ENCODE results near the gene SUPT4H1. TPM values are rescaled to one million over a fixed set of nuclear protein-coding genes. Genes with fewer than 3 reads are reported as not detected.

Gene SUPT4H1
- total RNA-seq, 1 experiment from 2014 or later: 100.0 TPM

GRCh38 chr17:58301504-58302150, 50.4 kb downstream of the SUPT4H1 start:
- CTCF ChIA-PET: no interaction called here
- Histone ChIP-seq H3K9me3 (ENCODE audit: low read length) (no peaks in the 10 kb centered on the region), H3K9me2 (replicated peaks; ENCODE audit: low read length) (no peaks in the 10 kb centered on the region), H3K79me2 (ENCODE audit: low read length) (no peaks in the 10 kb centered on the region), H3K4me3 (ENCODE audit: low read length) (no peak overlapping the region), H3K4me2 (ENCODE audit: low read length) (no peak overlapping the region), H4K20me1 (ENCODE audit: low read length) (no peaks in the 10 kb centered on the region), H2AFZ (ENCODE audit: low read length) (no peak overlapping the region), H3K36me3 (ENCODE audit: low read depth, low read length) (no peaks in the 10 kb centered on the region), H3K27me3 (ENCODE audit: low read length) (peaks cover 11% of the 10 kb centered on the region), H3K4me1 (ENCODE audit: insufficient read depth, low read length) (no peaks in the 10 kb centered on the region), H3K27ac (ENCODE audit: low read length) (no peak overlapping the region), H3F3A (ENCODE audit: low read length, unreplicated experiment) (no peaks in the 10 kb centered on the region), H3K9ac (ENCODE audit: low read length) (no peak overlapping the region)
- ATAC-seq (no peak), DNase-seq (no peak)
- intact Hi-C loops (cut with micrococcal nuclease): no loop called here
- TF ChIP-seq, protein P1, sequence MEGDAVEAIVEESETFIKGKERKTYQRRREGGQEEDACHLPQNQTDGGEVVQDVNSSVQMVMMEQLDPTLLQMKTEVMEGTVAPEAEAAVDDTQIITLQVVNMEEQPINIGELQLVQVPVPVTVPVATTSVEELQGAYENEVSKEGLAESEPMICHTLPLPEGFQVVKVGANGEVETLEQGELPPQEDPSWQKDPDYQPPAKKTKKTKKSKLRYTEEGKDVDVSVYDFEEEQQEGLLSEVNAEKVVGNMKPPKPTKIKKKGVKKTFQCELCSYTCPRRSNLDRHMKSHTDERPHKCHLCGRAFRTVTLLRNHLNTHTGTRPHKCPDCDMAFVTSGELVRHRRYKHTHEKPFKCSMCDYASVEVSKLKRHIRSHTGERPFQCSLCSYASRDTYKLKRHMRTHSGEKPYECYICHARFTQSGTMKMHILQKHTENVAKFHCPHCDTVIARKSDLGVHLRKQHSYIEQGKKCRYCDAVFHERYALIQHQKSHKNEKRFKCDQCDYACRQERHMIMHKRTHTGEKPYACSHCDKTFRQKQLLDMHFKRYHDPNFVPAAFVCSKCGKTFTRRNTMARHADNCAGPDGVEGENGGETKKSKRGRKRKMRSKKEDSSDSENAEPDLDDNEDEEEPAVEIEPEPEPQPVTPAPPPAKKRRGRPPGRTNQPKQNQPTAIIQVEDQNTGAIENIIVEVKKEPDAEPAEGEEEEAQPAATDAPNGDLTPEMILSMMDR (conservative IDR thresholded peaks at IDR 0.05; ENCODE audit: low read depth, low read length): no peak
- TF ChIP-seq EZH2 (IDR thresholded peaks at IDR 0.05; ENCODE audit: low read length, unreplicated experiment): no peak
- POLR2A ChIA-PET (ENCODE audit: unreplicated experiment): interaction anchor here (0.6 kb wide), 1 partner anchor 962 kb away, joined by 4 read pairs; no protein-coding TSS in a partner anchor
- BruUV-seq (replicated peaks): no TSS peak

DNA sequence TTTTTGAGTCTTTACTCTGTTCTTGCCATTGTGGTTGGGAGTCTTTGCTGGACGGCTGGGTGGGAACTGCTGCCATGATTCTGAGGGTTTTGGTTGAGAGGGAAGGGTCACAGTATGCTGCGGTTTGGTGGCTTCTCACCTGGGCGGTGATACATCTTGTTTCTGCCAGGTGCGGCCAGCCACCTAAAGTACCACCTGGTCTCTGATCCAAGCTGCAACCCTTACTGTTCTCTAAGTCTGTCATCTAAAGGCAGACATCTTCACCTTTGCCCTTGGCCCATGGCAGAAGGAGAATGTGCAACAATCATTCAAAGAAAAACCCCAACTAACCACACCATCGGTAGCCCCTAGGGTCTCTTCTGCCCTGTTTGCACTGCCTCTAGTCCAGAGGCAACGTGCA, 51.7 kb downstream of the SUPT4H1 start:
- intact Hi-C loops (cut with micrococcal nuclease): no loop called here
- DNase-seq: no peak
- Histone ChIP-seq H3F3A (ENCODE audit: low read length, unreplicated experiment) (no peaks in the 10 kb centered on the region), H3K4me3 (ENCODE audit: low read length) (no peak overlapping the region), H3K9me3 (ENCODE audit: low read length) (no peaks in the 10 kb centered on the region), H3K4me2 (ENCODE audit: low read length) (no peak overlapping the region), H3K4me1 (ENCODE audit: insufficient read depth, low read length) (no peaks in the 10 kb centered on the region), H3K9ac (ENCODE audit: low read length) (no peak overlapping the region), H2AFZ (ENCODE audit: low read length) (no peak overlapping the region), H4K20me1 (ENCODE audit: low read length) (no peaks in the 10 kb centered on the region), H3K27ac (ENCODE audit: low read length) (no peak overlapping the region), H3K9me2 (replicated peaks; ENCODE audit: low read length) (no peaks in the 10 kb centered on the region), H3K79me2 (ENCODE audit: low read length) (no peaks in the 10 kb centered on the region), H3K27me3 (ENCODE audit: low read length) (peaks cover 18% of the 10 kb centered on the region), H3K36me3 (ENCODE audit: low read depth, low read length) (no peaks in the 10 kb centered on the region)
- POLR2A ChIA-PET (ENCODE audit: unreplicated experiment): no interaction called here
- ATAC-seq: no peak
- CTCF ChIA-PET: no interaction called here
- TF ChIP-seq, protein P1 (conservative IDR thresholded peaks at IDR 0.05; ENCODE audit: low read depth, low read length): no peak
- TF ChIP-seq EZH2 (IDR thresholded peaks at IDR 0.05; ENCODE audit: low read length, unreplicated experiment): no peak
- no peak for TF ChIP-seq EZH2phosphoT487 (IDR thresholded peaks at IDR 0.05; ENCODE audit: borderline replicate concordance, low read length)
- no TSS peak for BruUV-seq (replicated peaks)

Small RNA genes within 50 kb of the gene (microRNA-seq; reads per million reads assigned to microRNA genes)
- gene MIR4736 (ENCODE audit: unreplicated experiment): not detected

Other genes starting within 250 kb of the SUPT4H1 start
- gene OR4D1, start 203.8 kb downstream of the SUPT4H1 start, total RNA-seq (2014; rRNA removed): not detected in 2 replicates
- not detected in 2 replicates for gene OR4D2, start 185.2 kb downstream of the SUPT4H1 start, total RNA-seq (2014; rRNA removed)
- gene EPX, start 159.5 kb downstream of the SUPT4H1 start, total RNA-seq (2014; rRNA removed): not detected in 2 replicates
- 23.9 and 33.1 TPM in 2 replicates for gene MKS1, start 132.9 kb downstream of the SUPT4H1 start, total RNA-seq (2014; rRNA removed)
- gene LPO, start 113.6 kb downstream of the SUPT4H1 start, total RNA-seq (2014; rRNA removed): not detected in 2 replicates
- gene MPO, start 71.3 kb downstream of the SUPT4H1 start, total RNA-seq (2014; rRNA removed): not detected in 2 replicates
- gene TSPOAP1, start 23.4 kb downstream of the SUPT4H1 start, total RNA-seq (2014; rRNA removed): 4.3 and 8.3 TPM in 2 replicates
- 3.8 and 8.5 TPM in 2 replicates for gene RNF43, start 65.3 kb upstream of the SUPT4H1 start, total RNA-seq (2014; rRNA removed)
- not detected in 2 replicates for gene HSF5, start 136.2 kb upstream of the SUPT4H1 start, total RNA-seq (2014; rRNA removed)
- 48.7 and 57.2 TPM in 2 replicates for gene MTMR4, start 162.4 kb upstream of the SUPT4H1 start, total RNA-seq (2014; rRNA removed)

Measured in PC-3 (cell line).